ENCODE results near the gene ABCA3.

GRCh38 chr16:2284797-2285576, 55.5 kb downstream of the ABCA3 start:
- TF ChIP-seq TCF12 (IDR thresholded peaks at IDR 0.05; ENCODE audit: low read depth), result no peak
- TF ChIP-seq RAD21 (IDR thresholded peaks at IDR 0.05; ENCODE audit: low read depth), result no peak
- no peak for TF ChIP-seq CREB1 (IDR thresholded peaks at IDR 0.05; ENCODE audit: low read depth)
- no peak for TF ChIP-seq EGR1 (IDR thresholded peaks at IDR 0.05)
- no peak for TF ChIP-seq CEBPB (IDR thresholded peaks at IDR 0.05)
- no peak for TF ChIP-seq FOXM1 (IDR thresholded peaks at IDR 0.05; ENCODE audit: borderline replicate concordance, low read depth)
- TF ChIP-seq TAF1 (IDR thresholded peaks at IDR 0.05; ENCODE audit: low read depth), result no peak
- TF ChIP-seq YY1 (IDR thresholded peaks at IDR 0.05; ENCODE audit: low read depth), result no peak
- no peak for TF ChIP-seq EP300 (IDR thresholded peaks at IDR 0.05; ENCODE audit: borderline replicate concordance)
- no peak for TF ChIP-seq MAX (IDR thresholded peaks at IDR 0.05)

Measured in Ishikawa (cell line).